HepG2 (cell line): ENCODE measurements around the gene OGFR. TPM values are rescaled to one million over a fixed set of nuclear protein-coding genes. Genes with fewer than 3 reads are reported as not detected.
A peak's percentile ranks its signal among the peaks of the same experiment; 100 is the strongest.

Source experiments
- AGO2 ChIP-seq: fragments of 200-400 bp; formaldehyde crosslinking; optimal IDR thresholded peaks from 2 replicates; pipeline ENCODE3; 2017; ENCODE audit warnings: mild to moderate bottlenecking, low read depth, low read length, moderate library complexity
- HMGXB3 ChIP-seq: sonication (generic); formaldehyde crosslinking; IDR thresholded peaks from 2 replicates; pipeline ENCODE4 v1.4.0; 2020; ENCODE audit warnings: missing genetic modification reagents, borderline replicate concordance
- HNRNPLL ChIP-seq: fragments of 200-400 bp; formaldehyde crosslinking; IDR thresholded peaks from 2 replicates; pipeline ENCODE4 v1.6.1; 2017; ENCODE audit warnings: mild to moderate bottlenecking, low read depth, low read length; ENCODE audit not compliant: poor library complexity, severe bottlenecking
- KDM6A ChIP-seq: IDR thresholded peaks from 2 replicates; pipeline ENCODE4 v1.6.1; 2016; ENCODE audit warnings: low read depth
- MBNL3 ChIP-seq: fragments of 250-450 bp; sonication (Bioruptor Pico); conservative IDR thresholded peaks from 2 replicates; pipeline ENCODE4 v1.8.0; 2022; ENCODE audit warnings: mild to moderate bottlenecking, inconsistent platforms
- MTA1 ChIP-seq: sonication (generic); formaldehyde crosslinking; IDR thresholded peaks from 2 replicates; pipeline ENCODE4 v1.4.0; 2020; ENCODE audit warnings: missing genetic modification reagents, mild to moderate bottlenecking, borderline replicate concordance
- RARA ChIP-seq: IDR thresholded peaks from 2 replicates; pipeline ENCODE4 v1.6.1; 2016; ENCODE audit warnings: missing genetic modification reagents, missing compliant biosample characterization
- SIN3B ChIP-seq: fragments of 150-350 bp; IDR thresholded peaks from 2 replicates; pipeline ENCODE4 v1.6.1; 2014; ENCODE audit warnings: low read length
- SRY ChIP-seq: sonication (generic); formaldehyde crosslinking; IDR thresholded peaks from 2 replicates; pipeline ENCODE4 v1.8.0; 2022; ENCODE audit warnings: mild to moderate bottlenecking, missing genetic modification reagents
- SSRP1 ChIP-seq: IDR thresholded peaks from 2 replicates; pipeline ENCODE4 v1.6.1; 2016; ENCODE audit warnings: control low read depth
- TOPORS ChIP-seq: sonication (generic); formaldehyde crosslinking; IDR thresholded peaks from 2 replicates; pipeline ENCODE4 v1.8.0; 2023; ENCODE audit warnings: mild to moderate bottlenecking, missing genetic modification reagents
- ZFP36L2 ChIP-seq: sonication (generic); formaldehyde crosslinking; IDR thresholded peaks from 2 replicates; pipeline ENCODE4 v1.4.0; 2020; ENCODE audit warnings: missing genetic modification reagents
- ZNF263 ChIP-seq: sonication (generic); formaldehyde crosslinking; IDR thresholded peaks from 2 replicates; pipeline ENCODE4 v1.4.0; 2020; ENCODE audit warnings: missing genetic modification reagents
- ZNF407 ChIP-seq: sonication (generic); formaldehyde crosslinking; IDR thresholded peaks from one replicate; pipeline ENCODE4 v1.5.1; 2020; ENCODE audit warnings: mild to moderate bottlenecking, missing genetic modification reagents; ENCODE audit errors: not compliant biosample characterization
- ZNF563 ChIP-seq: sonication (generic); formaldehyde crosslinking; IDR thresholded peaks from 2 replicates; pipeline ENCODE4 v1.8.0; 2022; ENCODE audit warnings: mild to moderate bottlenecking, moderate library complexity, missing genetic modification reagents
- polyA plus RNA-seq, 8 experiments: library from polyadenylated mRNA; depleted of rRNA in 3 of 8; stranded (reverse) in 7 of 8; unstranded in 1 of 8; fragments of >200 nt; fragmentation: Illumina TruSeq in 4 of 8; extraction: Trizol in 4 of 8; gene quantifications; 2 replicates each; pipeline versions ENCODE4 v1.2.1 to v1.2.3, GENCODE V29; 2011 to 2016; ENCODE audit warnings: low read depth in 4 of 8, missing spikeins in 1 of 8, mixed read lengths in 1 of 8; ENCODE audit not compliant: insufficient read depth in 1 of 8
- total RNA-seq, 5 experiments: library from RNA; depleted of rRNA; stranded (reverse); fragments of >200 nt; fragmentation: Illumina TruSeq; extraction: Trizol; gene quantifications; 2 replicates each; pipeline ENCODE4 v1.2.3, GENCODE V29; 2016; ENCODE audit warnings: low read depth in 1 of 5

OGFR gene
- total and polyA plus RNA-seq, 2 of the 13 experiments (the other 11 are each of a cell fraction or from before 2014, with no cell fraction given) = 47.7 to 81.8 TPM

DNA sequence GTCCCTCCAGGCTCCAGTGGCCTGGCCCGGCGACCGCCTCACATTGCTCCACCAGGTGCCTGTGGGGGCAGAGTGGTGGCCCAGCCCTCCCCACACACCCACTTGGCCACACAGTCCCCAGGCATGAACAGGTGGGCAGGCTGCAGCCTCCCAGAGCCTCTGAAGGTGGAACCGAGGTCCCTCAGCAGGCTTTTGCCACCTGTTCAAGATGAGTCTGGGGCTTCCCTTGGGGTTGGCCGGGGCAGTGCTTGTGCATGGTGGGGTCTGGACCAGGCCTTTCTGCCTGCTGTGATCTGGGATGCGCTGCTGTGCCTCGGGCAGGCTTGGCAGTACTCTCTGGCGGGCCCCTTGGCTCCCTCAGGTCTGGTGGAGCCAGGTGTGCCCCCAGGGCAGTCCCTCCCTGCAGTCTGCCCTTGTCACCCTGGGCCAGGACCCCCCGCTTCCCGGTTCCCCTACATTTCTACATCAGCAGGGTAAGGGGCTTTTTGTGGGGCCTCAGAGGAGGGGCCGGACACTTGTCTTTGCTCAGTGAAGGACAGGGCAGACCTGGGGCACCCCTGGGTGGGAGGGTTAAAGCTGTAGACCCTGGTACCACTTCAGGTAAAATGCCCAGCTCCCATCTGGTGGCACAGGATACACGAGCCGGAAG, 9.5 kb downstream of the OGFR start (continued):
- TF ChIP-seq HMGXB3 (no peak), SRY (peak; percentile 33; the same call in 1 of the 2 replicates), HNRNPLL (peak; percentile 22), SSRP1 (CRISPR knock-in tag) (no peak), ZFP36L2 (CRISPR knock-in tag) (no peak), ZNF263 (0 out of 2 replicates have a peak, but pooled peaks have one; percentile 25), ZNF407 (CRISPR knock-in tag) (no peak), AGO2 (peak; percentile 94), TOPORS (0 out of 2 replicates have a peak, but pooled peaks have one; percentile 44), KDM6A (CRISPR knock-in tag) (no peak), SIN3B (no peak), MTA1 (CRISPR knock-in tag) (0 out of 2 replicates have a peak, but pooled peaks have one; percentile 41), ZNF563 (peak; percentile 62; the same call in 1 of the 2 replicates), RARA (CRISPR knock-in tag) (no peak), MBNL3 (CRISPR knock-in tag) (no peak)
